IPS-NIHi11 (cell line): ENCODE measurements around the gene KLF14.
"Not testable (repeated sequence)": the region's sequence is repeated elsewhere in the genome, so short reads cannot be mapped to it uniquely, and the experiment has no call there.

ENCODE experiments used
- DNase-seq: peaks from one replicate; pipeline ENCODE4 v3.0.0; 2012; ENCODE audit warnings: mixed read lengths, low spot score

The KLF14 gene

GRCh38 chr7:130719541-130719940, 14.5 kb downstream of the KLF14 start:
- no peak for DNase-seq

DNA sequence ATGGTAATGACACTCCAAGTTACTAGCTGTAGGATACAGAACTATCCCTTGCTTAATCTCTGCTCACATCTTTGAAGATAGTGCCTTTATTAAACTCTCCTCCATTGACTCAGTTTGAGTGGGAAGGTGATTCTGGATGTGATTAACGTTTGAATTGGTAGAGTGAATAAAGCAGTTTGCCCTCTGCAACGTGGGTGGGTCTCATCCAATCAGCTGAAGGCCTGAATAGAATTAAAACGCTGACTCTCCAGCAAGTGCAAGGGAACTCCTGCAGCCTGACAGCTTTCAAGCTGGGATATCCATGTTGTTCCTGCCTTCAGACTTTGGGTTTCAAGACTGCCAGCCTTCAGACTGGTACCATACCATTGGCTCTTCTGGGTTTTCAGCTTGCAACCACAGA, 21.6 kb downstream of the KLF14 start:
- no peak for DNase-seq

- DNase-seq, result no peak
Observed at GRCh38 chr7:130708766-130709165, 25.2 kb downstream of the KLF14 start.

- no peak for DNase-seq
Observed at GRCh38 chr7:130708001-130708400, 26.0 kb downstream of the KLF14 start.

DNA sequence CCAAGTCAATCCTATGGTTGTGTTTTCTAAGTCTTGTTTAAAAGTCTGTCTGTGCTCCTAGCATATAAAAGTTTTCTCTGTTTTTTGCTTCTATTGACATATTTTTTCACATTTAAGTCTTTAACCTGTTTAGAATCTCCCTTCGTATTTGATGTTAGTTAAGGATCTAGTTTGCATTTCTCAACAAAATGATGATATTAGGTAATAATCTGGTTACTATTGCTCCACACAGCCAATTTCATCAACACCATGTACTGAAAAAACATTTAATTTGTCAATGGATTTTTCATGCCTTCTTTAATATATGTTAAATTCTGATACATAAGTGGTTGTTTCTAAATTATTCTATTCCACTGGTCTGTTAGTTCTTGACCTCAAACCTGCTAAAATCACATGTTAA, 30.2 kb downstream of the KLF14 start:
- DNase-seq, result no peak

DNA sequence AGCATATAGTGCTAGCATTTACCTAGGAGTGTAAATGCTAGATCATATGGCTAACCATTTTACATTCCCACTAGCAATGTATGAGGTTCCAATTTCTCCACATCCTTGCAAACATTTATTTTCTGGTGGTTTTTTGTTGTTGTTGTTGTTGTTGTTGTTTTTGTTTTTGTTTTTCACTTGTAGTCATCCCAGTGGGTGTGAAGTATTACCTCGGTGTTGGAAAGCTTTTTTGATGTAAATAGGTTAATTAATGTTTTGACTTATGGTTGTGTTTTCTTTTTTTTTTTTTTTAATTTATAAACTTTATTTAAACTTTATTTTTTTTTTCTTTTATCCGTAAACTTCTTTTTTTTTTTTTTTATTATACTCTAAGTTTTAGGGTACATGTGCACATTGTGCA, 32.4 kb downstream of the KLF14 start:
- no peak for DNase-seq

- no peak for DNase-seq
Observed at GRCh38 chr7:130700760-130701159, 33.2 kb downstream of the KLF14 start.

DNA sequence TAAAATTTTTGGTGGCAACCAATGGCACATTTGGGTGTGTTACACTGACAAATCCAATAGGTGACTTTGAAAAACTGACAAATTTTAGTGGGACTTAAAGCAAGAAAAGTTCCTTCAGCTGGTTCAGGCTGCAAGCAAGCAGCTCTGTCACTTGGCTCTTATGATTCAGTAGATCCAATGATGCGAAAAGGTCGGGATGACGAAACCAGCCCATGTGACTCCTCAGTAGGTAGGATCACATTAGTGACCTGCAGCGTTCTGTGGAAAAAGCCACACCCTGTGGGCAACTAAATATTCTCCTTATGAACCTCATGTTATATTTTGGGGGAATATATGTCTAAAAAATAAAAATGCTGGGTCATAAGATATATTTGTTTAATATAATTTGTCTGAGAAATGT, 34.3 kb downstream of the KLF14 start:
- DNase-seq, result no peak

DNA sequence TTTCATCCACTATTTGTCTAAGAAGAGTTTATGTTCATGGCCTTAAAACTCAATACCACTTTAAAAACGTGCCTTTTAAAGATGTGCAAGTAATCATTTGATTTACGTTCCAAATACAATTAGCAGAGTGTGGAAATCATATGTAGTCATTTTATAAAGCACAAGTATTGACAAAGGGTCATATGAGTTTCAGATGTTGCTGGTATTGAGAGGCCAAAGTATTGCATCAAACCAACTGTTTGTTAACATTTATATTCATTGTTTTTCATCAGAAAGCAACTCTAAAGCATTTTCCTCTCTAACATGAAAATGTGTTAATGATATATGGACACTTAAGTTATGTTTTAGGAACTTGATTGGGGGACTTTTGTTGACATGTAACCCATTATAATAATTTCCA, 36.2 kb downstream of the KLF14 start:
- DNase-seq, result no peak

DNA sequence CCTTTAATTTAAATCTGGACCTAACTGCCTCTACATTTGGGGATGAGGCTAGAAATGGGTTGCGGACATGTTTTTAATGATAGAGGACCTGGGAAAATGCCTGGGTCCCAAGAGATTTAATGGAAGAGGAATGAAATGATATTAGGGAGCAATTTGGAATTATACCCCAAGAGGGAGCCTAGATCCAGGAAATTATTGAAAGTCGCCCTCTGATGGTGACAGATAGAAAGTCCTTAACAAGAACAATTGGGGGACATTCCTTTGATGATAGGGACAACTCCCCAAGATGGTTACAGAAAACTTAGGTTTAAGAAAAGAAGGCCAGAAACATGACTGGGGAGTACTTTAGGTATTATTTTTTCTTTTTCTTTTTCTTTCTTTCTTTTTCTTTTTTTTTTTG, 38.2 kb downstream of the KLF14 start:
- DNase-seq, result peak; percentile 58

GRCh38 chr7:130692396-130692795, 41.6 kb downstream of the KLF14 start:
- DNase-seq, result not testable (repeated sequence)

DNA sequence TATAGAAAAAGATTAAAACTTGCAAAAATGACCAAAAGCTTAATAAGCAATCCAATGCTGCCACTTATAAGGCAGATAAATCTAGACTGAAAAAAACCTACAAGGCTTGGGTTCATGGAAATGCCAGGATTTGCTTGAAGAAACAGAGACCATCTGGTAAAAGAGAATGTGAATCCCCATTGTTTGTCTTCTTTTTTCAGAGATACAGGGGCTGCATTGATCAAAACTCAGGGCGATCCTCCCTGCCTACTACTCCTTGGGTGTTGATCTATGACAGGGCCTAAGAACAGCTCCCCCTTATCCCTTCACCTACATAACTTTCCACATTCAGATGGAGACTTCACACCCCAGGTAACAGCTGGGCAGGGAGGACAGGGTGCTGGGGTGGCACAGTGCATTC, 44.3 kb downstream of the KLF14 start:
- no peak for DNase-seq

DNA sequence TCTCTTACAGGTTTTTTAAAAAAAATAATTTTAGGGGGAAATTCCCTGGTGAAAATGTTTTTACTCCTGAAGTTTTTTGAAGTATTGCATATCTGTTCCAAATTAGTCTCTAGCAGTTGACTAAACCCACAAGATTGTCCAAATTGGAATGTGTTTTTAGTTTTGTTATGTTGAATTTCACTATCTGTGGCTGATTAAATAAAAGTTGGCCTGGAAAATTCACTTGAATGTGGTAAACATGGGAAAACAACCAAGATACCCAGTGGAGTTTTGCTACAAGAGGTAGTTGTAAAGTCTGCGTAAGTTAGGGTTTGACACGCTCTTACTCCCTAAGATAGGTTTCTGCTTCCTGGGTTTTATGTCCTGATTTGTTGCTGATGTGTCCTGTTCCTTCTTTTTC, 51.0 kb downstream of the KLF14 start:
- no peak for DNase-seq
